Mucosa of descending colon (tissue), 3 donors: ENCODE data around the gene ABTB2. TPM values are rescaled to one million over a fixed set of nuclear protein-coding genes. Genes with fewer than 3 reads are reported as not detected.

Source experiments
- ATAC-seq: fragments of 200-7000 bp; cut with Tn5 transposase; one replicate; pipeline ENCODE4 v1.9.1; 2020; ENCODE audit warnings: mild to moderate bottlenecking, moderate library complexity
- DNase-seq, 3 donors: peaks; one replicate each; pipeline ENCODE4 v3.0.0-alpha.2; 2020
- H3K36me3 ChIP-seq: fragments of 200-600 bp; one replicate; pipeline ENCODE4 v1.8.0; 2021; ENCODE audit warnings: low read depth, mild to moderate bottlenecking
- H3K4me1 ChIP-seq: fragments of 200-600 bp; one replicate; pipeline ENCODE4 v1.8.0; 2021; ENCODE audit warnings: low read depth, mild to moderate bottlenecking
- H3K4me3 ChIP-seq: fragments of 200-600 bp; one replicate; pipeline ENCODE4 v1.8.0; 2021; ENCODE audit warnings: mild to moderate bottlenecking
- H3K9me3 ChIP-seq: fragments of 200-600 bp; one replicate; pipeline ENCODE4 v1.8.0; 2021; ENCODE audit warnings: mild to moderate bottlenecking
- intact Hi-C, 2 donors: fragments of 100-400 bp; cut with DNase I in 1 of 2; cut with micrococcal nuclease in 1 of 2; formaldehyde crosslinking; loops; one replicate each; pipeline versions ENCODE4 v1.11.0 to v1.11.1; 2022; cut with DNase I, micrococcal nuclease
- total RNA-seq, 3 donors: library from RNA; stranded (reverse); fragmentation: NEBNext Ultra II Directional in 2 of 3; extraction: Animal tissue kit (Norgen Biotek cat#: 25700) in 2 of 3; gene quantifications; one replicate each; pipeline versions ENCODE4 v1.2.1 to v1.2.4, GENCODE V29; 2021 to 2023
- TF ChIP-seq, protein P1 (sequence below): fragments of 200-600 bp; IDR thresholded peaks from one replicate; pipeline ENCODE4 v1.8.0; 2022; ENCODE audit warnings: antibody characterized with exemption, mild to moderate bottlenecking
- donor health status: DM: no; HTN: no; CAD: no; lungs with moderate emphysema.
- donor health status: DM: no; HTN: no; CAD: no.
- donor health status: DM: no; HTN: yes; CAD: no.

Gene ABTB2
- total RNA-seq, 3 donors from 2014 or later: 12.8 to 16.8 (median 14.3) TPM

DNA sequence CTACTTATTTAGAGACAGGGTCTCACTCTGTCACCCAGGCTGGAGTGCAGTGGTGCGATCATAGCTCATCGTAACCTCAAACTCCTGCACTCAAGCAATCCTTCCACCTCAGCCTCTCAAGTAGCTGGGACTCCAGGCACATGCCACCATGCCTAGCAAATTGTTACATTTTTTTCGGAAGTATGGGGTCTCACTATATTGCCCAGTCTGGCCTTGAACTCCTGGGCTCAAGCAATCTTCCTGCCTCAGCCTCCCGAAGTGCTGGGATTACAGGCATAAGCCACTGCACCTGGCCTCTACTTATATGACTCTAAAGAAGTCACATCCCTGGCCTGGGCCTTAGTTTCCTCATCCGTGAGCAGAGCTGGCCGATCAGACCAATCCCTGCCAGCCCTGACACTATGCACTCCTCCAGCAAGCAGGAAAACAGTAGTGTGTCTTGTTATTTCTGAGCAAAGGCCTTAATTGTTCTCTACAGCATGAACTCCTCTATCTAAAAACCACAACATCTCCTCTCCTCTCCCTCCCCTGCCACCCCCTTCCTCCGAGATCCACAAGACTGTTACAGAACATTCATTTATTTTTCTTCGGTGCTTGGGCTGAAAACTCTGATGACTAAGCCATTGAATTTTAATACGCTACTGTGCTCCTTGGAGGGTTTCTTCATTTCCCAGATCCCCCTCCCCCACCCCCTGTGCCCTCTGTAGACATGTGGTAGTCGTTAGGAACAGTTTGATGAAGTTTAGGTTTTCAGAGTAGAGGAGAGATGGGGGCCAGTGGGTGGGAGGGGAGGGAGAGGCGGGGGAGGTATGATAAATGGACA, 91.5 kb downstream of the ABTB2 start:
- no peak for DNase-seq

DNA sequence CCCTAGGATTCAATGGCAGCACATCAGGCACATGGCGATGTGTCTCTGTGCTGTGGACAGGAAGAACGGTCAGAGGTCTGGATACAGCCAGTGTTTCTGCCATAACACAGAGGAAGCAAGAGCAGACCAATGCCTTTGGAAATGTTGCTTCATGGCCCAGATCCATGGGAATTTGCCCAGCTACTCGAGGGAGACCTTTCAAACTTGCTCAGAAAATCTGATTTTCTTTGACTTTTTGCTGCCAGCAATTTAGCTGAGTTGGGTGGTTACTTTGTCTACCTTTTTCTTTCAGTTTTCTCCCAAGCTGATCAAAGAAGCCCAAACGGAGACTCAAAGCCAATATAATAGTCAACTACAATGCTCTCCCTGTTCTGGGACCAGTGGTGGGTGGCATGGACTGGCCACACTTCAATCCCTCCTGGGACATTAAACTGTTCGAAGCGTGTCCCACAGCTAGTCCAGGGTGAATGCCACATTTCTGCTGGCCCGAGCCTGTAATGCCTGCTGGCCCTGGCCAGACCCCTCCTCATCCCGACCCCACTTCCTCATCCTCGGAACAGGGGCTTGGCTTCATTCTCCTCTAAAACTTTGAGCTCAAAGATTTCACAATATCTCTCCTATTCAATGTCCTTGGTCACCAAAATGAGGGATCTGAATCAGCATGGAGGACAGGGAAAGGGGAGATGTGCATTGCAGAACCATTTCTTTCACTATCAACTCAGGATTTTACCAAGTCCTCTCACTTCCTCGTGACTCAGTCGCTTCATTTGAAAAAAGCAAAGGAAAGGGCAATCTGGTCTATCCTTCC, 93.3 kb downstream of the ABTB2 start:
- DNase-seq (no peak), ATAC-seq (no peak)
- TF ChIP-seq, protein P1, sequence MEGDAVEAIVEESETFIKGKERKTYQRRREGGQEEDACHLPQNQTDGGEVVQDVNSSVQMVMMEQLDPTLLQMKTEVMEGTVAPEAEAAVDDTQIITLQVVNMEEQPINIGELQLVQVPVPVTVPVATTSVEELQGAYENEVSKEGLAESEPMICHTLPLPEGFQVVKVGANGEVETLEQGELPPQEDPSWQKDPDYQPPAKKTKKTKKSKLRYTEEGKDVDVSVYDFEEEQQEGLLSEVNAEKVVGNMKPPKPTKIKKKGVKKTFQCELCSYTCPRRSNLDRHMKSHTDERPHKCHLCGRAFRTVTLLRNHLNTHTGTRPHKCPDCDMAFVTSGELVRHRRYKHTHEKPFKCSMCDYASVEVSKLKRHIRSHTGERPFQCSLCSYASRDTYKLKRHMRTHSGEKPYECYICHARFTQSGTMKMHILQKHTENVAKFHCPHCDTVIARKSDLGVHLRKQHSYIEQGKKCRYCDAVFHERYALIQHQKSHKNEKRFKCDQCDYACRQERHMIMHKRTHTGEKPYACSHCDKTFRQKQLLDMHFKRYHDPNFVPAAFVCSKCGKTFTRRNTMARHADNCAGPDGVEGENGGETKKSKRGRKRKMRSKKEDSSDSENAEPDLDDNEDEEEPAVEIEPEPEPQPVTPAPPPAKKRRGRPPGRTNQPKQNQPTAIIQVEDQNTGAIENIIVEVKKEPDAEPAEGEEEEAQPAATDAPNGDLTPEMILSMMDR: no peak
- intact Hi-C loops: no loop called here
- H3K36me3 ChIP-seq: no peaks in the 10 kb centered on the region
- peaks cover 8% of the 10 kb centered on the region for H3K4me1 ChIP-seq
- H3K9me3 ChIP-seq: no peaks in the 10 kb centered on the region
- no peak overlapping the region for H3K4me3 ChIP-seq

More for the DNA sequence above, 91.5 kb downstream of the ABTB2 start:
- Histone ChIP-seq H3K36me3 (no peaks in the 10 kb centered on the region), H3K9me3 (no peaks in the 10 kb centered on the region), H3K4me3 (no peak overlapping the region), H3K4me1 (peaks cover 8% of the 10 kb centered on the region)
- TF ChIP-seq, protein P1: no peak
- no peak for ATAC-seq
- intact Hi-C loops: no loop called here

DNA sequence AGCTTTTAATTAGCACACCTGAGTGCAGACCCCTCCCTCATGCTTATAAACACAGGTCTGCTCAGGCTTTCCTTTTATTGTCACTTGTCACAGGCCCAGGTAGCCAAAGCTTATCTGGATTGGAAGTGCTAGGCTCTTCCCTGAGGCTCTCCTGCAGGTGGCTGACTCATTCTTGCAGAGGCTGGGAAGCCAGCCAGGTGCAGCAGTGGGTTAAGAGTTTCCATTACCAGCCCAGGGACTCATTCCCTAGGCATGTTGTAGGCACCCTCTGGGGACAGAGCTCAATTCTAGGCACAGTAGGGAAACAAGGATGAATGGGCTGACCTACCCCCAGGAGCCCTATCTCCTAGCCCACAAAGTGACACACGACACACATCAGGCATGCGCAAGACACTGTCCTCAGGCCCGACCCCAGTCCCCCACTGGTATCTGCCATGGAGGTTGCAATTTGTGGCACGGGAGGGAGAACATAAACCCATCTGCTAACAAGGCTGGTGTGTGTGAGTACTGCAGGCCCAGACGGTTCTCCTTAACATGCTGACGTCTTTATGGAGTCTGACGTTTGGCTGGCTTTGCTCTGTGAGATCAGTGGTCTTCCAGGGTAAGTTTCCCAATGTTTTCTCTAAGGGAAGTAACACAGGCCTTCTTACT, 94.2 kb downstream of the ABTB2 start:
- DNase-seq: peak; percentile 76 to 79 (median 78)
- intact Hi-C loops: no loop called here

DNA sequence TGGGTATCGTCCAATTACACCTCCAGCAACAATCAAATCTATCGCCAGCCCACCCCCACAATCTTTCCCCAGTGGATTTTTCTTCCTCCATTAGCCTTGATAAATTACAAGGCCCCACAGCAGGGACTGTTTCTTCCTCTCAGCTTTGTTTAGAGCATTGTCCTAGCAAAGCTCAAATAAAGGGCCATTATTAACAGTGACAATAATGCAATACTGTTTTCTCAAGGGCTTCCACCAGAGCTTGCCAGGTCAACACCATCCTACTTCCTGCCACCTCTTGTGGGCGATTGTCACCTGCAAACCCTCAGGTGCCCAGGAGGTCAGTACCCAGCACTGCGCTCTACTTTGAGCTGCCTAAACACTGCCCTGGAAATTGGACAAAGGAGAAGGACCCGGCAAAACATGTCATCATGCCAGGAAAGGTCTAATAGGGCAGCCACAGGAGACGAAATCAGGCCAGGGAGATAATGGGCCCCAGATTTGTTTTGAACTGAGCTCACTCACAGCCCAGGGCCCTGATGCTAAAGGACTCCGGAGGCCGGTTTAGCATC, 95.2 kb downstream of the ABTB2 start:
- no peak for DNase-seq
- no peak for ATAC-seq
- Histone ChIP-seq H3K4me1 (peaks cover 8% of the 10 kb centered on the region), H3K4me3 (no peak overlapping the region), H3K36me3 (no peaks in the 10 kb centered on the region), H3K9me3 (no peaks in the 10 kb centered on the region)
- TF ChIP-seq, protein P1: no peak
- intact Hi-C loops: no loop called here

More for the DNA sequence above, 94.2 kb downstream of the ABTB2 start:
- Histone ChIP-seq H3K9me3 (no peaks in the 10 kb centered on the region), H3K4me3 (no peak overlapping the region), H3K36me3 (no peaks in the 10 kb centered on the region), H3K4me1 (peaks cover 8% of the 10 kb centered on the region)
- TF ChIP-seq, protein P1: no peak
- peak; percentile 93 for ATAC-seq

DNA sequence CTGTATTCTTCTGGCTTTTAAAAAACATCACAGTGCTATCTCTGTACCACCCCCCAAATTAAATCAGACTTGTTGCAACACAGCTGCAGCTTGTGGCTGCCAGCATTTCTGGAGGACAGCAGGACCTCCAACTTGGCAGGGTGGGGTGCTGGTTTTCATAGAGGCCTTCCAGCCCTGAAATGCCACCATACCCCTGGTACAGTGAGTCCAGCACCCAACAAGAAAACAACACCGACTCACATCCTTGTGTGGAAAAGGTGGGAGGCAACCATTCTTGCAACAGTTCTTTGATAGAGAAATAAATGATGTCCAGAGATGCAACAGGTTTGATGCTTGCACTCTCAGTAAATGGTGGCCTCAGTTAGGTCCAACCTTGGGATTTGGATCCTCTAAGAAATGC, 96.0 kb downstream of the ABTB2 start:
- intact Hi-C loops: no loop called here
- no peak overlapping the region for H3K4me3 ChIP-seq
- TF ChIP-seq, protein P1: no peak
- DNase-seq (no peak), ATAC-seq (no peak)
- no peaks in the 10 kb centered on the region for H3K36me3 ChIP-seq
- H3K4me1 ChIP-seq: peaks cover 8% of the 10 kb centered on the region
- no peaks in the 10 kb centered on the region for H3K9me3 ChIP-seq
